GM19240 (cell line): ENCODE data around the gene NME8.

ENCODE experiments used
- DNase-seq: peaks from one replicate; pipeline ENCODE4 v3.0.0; 2011; ENCODE audit warnings: low spot score; ENCODE audit not compliant: insufficient read length

NME8 gene

DNA sequence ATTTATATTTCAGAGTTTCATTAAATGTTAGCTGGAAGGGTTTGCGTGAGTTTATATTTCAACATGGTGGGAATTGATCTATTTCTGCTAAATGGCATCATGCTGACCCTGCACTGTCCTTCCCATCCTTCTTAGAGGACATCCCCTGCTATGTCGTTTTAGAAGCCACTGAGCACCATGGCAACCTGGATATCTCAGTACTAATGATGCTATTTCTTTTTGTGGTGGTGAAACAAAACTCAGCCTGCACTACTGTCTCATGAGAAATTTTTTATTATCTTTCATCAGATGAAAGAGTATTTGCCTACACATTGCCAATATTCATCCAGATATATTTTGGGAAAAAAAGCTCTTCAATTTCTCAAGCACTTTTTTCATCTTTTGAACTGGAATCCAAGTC is 84.1 kb downstream of the NME8 start:
- no peak for DNase-seq

DNA sequence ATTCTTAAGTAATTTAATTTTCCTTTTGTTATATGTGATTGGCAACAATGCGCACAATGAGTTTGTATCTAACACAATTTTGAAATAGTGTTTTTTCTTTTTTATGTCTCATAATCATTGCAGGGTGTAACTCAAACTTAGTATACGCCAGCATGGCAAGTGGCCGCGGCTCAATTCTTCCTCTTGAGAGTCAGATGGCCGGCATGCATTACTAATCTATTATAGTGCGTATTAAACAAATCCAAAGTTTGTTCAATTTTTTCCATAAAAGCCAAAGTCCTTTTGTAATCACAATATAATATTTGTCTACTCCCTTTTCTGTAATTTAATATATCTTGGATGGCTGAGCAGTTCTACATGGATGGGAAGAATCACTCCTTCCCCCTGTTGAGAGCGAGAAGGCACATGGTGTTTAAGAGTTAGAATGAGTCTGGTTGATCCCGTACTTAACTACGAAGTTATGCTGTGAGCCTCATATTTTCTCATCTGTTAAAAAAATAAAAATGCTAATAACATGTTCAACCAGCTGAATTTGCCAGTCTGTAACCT is 84.7 kb downstream of the NME8 start:
- DNase-seq = no peak

DNA sequence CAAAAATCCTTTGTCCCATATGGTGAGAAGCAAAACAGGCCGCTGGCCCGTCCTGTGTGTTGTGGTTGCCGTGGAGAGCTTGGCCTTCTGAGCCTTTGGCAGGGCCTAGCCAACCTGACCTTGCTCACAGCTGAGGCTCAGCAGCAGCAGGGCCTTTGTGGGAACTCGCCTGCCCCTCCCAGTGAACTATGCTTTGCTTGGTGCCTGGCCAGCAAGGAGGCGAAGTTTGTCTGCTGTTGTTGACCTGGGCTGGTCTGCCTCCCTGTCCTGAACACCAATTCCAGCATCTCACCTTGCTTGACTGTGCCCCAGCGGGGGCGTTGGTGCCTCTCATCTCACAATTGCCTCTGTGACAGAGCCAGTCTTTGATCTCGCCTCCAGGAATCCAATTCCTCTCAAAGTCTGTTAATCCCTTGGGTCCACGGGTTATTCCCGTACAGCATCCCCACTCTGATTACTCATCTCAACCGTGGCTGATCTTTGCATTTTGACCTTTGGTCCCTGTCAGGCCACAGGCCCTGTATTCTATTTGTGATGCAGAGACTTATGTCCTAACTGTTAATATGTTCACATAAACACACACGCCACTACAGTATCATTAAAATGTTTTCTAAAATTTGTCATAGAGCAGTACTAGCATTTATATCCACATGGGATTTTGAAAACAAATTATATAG is 94.7 kb downstream of the NME8 start:
- no peak for DNase-seq

DNA sequence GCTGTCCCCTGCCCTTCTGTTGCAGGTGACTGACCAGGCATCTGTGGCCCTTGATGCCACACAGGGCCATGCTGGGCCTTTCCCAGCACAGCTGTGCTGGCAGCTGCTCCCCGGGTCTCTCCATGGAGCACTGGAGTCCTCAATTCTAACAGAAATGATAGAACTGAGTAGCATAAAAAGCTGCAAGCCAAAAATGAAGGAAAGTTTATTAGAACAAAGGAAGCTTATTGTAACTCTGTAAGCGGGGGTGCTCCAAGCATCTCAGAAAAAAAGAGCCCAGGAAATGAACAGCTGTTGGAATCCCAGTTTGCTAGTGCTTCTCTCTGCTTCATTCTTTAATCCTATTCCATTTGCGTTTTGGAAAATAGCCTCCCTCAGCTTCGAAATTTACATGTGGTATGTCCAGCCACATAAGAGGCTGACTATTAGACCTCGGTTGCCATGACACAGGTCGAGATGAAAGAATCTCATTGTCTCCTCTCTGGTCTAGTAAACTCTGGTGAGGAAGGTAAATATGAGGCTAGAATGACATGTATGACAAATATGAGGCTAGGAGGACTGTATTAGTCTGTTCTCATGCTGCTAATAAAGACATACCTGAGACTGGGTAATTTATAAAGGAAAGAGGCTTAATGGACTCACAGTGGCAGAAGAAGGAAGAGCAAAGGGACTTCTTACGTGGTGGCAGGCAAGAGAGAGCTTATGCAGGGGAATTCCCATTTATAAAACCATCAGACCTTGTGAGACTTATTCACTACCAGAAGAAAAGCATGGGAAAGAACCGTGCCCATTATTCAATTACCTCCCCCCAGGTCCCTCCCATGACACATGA is 95.7 kb downstream of the NME8 start:
- no peak for DNase-seq

DNA sequence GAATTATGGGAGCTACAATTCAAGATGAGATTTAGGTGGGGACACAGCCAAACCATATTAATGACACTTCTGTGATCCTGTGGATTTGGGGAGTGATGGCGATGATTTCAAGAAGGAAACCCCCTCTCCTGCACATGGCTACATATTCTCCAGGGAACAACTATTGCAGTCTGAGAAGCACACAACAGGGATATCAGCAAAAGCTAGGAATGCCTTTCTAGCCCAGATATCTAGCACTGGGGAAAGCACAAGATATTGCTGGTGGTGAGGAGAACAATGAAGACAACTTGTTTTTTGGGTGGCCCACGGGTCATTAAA is 96.3 kb downstream of the NME8 start:
- no peak for DNase-seq

DNA sequence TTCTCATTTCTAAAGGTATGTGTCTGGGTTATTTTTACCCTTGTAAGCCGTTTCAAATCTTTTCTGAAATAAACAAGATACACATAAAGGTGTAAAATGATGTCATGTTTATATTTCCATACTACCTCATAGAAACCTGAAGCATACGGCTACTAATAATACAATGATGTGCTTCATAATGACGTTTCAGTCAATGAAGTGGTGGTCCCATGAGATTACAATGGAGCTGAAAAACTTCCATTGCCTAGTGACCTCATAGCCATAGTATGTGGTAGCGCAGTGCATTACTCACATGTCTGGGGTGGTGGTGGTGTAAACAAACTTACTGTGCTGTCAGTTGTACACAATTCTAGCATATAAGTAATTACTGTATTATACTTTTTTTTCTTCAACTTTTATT is 96.9 kb downstream of the NME8 start:
- DNase-seq = no peak

DNA sequence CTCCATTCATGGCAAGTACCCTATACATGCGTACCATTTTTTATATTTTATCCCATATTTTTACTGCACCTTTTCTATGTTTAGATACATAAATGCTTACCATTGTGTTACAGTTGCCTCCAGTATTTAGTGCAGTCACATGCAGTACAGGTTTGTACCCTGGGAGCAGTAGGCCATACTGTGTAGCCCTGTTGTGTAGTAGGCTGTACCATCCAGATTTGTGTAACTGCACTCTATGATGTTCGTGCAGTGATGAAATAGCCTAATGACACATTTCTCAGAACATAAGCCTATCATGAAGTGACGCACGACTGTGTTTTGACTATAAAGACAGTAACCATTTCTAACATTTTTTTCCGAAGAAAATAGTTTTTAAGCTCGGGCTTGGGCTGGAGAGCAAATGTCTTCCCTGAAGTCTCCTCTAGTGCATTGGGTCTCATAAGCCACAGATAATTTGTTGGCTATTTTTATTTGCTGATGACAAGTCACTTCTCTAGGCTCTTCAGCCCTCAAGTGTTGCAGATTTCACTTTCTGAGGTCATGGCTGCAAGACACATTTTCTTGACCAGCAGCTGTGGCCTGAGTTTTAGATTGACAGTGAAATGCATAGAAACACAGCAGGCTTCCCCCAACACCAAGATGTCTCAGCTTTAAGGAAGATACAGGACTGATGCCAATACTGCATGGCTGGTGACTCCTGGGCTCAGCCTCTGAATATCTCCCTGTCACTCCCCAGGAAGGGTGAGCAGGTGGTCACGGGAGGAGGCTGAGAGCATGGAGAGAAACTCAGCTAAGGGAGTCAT is 98.9 kb downstream of the NME8 start:
- DNase-seq = no peak

DNA sequence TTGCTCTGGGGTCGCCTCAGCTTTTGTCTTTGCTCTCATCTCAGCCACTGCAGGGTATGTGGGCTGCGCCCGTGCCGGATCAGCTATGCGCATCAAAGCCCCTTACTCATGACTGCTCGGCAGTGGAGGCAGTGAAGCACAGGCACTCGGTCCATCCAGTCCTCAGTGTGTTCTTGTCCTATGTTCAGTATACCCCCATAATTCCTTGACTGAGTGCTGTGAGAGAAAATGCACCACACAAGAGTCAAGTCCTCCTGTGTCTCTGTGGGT is 99.5 kb downstream of the NME8 start:
- no peak for DNase-seq
